HG03064 (cell line): ENCODE measurements around the gene MAN2C1.
"Not testable (repeated sequence)": the region's sequence is repeated elsewhere in the genome, so short reads cannot be mapped to it uniquely, and the experiment has no call there.

Experiments
- ATAC-seq: cut with Tn5 transposase; IDR thresholded peaks from one replicate; pipeline ENCODE4 v1.9.1; 2021; ENCODE audit warnings: low read depth; ENCODE audit not compliant: unreplicated experiment

Gene MAN2C1

DNA sequence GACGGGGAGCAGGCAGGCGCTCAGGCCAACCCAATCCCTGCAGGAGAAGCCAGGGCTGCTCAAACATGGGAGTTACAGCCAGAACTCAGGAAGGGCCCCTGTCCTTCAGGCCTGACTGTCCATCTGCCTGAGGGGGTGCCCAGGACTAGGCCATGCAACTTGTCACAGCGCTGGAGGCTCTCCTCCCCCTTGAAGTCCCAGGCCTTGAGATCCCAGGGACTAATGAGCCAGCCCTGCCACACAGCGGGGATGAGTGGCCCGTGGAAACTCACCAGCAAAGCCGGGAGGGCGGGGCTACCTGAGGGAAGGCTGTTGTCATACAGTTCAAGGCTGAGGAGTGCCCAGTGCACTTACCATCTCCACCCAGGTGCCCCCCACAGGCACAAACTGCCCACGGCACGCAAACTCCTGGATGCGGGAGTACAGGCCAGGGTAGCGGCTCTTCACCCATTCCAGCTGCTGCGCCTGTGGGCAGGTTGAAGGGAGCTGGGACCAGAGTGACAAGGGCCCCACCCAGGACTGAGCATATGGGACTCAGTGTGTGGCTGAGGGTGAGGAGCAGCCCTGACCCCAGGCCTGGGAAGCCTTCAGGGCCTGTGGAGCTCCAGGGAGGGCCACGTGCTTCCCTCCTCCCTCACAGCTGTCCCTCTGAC, 6.3 kb downstream of the MAN2C1 start:
- no peak for ATAC-seq

DNA sequence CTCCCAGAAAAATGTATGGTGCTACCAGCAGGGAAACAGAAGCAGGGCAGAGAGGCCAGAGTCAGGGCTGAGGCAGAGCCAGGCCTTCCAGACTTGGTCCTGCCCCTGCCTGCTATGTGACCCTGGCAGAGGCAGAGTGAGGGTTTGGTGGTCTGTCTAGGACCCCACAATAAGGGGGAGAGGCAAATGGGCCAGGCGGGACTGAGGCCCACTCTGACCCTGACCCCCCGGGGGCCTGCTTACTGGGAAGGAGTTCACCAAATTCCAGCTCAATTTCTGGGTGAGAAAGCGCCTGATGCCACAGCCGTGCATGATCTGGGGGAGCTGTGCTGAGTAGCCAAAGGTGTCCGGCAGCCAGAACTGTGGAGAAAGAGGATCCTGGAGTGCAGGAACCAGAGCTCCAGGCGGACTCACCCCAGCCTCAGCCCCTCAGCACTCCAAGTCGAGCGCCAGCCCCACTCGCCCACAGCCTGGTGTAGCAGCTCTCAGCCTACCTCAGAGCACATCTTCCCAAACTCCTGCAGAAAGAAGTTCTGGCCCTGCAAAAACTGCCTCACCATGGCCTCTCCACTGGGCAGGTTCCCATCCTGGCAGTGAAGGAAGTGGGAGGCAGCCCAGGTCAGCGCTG, 6.9 kb downstream of the MAN2C1 start:
- ATAC-seq = no peak

DNA sequence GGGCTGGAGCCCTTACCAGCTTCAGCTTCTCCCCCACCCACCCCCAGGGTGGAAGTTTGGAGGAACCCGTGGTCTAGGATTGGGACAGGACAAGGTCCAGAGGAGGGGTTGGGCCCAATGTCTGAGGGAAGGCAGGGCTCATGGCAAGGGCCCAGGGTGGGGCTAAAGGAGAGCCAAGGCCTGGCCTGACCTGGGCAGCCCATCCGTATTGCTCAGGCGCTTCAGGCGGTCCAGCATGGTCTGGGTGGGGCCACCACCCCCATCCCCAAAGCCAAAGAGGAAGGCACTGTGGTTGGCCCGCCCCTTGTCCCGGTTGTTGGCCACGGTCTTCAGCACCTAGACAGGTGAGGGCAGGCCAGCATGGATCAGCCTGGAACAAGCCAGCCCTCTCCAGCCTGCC, 7.6 kb downstream of the MAN2C1 start:
- no peak for ATAC-seq

DNA sequence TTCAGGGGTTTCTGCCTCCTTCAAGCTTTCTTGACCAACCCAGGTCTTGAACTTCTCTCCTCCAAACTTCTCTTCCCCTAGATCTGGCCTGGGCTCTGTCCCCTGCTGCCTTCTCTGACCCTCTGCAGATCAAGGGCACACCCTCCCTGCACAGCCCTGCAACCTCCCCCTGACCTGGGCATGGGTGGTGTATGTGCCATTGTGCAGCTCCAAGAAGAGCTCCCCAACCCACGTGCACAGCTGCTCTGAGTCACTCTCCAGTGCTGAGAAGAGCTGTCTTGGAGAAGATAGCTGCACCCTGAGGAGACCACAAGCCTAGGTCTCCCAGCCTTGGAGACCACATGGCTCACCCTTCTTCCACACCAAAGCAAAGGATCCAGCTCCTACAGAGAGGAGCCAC, 8.0 kb downstream of the MAN2C1 start:
- ATAC-seq = no peak

DNA sequence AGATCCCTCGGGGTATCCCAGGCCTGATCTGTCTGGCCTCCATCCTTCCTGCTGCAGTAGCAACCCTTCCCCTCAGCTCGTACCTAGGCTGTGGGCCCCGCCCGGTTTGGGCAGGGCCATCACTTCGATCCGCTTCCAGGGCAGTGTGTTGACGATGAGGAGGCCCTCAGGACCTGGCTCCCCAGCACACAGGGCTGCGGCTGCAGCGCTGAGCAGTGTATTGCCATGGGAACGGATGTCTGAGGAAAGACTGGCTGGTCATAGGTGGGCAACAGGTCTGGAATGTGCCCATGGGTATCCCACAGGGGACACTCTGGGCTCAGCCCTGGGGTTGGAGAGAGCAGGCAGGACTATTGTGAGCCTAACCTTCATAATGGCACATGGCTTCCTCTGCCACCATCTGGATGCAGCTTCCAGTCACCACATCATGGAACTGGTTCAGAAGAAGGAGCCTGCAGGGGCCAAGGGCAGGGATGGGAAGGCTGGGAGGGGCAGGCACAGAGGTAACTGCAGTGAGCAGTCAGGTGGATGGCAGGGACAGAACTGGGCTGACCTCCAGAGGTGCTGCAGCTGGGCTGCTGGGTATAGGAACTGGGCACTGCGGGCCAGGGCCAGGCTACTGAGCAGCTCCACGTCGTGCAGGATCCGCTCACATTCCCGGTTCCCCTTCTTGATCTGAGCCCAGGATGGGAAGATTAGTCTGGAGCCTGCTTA, 8.7 kb downstream of the MAN2C1 start:
- no peak for ATAC-seq

DNA sequence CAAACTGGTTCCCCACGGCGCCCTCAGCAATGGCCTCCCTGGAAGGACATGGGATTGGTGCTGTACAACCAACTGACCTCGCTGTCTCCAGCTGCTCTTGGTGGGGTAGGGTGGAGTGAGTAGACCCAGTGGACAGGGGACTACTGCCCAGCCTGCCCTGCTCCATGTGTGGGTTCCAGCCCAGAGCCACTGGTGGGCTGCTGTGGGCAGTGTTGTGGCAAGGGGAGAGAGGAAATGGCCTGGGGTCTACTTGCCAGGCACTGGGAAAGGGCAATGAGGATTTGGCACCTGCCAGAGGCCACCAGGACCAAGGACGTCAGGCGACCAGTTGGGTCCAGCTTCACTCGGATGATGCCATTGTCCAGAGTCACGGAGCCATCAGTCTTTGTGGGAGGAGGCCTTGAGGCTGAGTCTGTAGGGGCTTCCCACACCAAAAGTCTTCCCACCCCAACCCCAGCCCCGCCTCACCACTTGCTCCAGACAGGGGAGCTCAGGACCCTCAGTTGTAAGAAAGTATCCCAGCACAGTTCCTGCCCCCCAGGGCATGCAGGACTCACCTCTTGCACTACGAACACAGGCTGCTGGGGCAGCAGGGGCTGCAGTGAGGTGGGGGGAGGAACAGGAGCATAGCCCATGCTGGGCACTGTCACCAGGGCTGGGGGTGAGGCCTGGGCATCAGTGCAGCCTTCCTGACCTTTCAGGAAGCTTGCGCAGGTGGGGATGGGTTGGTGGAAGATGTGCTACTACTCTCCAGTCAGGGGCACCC, 9.5 kb downstream of the MAN2C1 start:
- ATAC-seq = no peak

DNA sequence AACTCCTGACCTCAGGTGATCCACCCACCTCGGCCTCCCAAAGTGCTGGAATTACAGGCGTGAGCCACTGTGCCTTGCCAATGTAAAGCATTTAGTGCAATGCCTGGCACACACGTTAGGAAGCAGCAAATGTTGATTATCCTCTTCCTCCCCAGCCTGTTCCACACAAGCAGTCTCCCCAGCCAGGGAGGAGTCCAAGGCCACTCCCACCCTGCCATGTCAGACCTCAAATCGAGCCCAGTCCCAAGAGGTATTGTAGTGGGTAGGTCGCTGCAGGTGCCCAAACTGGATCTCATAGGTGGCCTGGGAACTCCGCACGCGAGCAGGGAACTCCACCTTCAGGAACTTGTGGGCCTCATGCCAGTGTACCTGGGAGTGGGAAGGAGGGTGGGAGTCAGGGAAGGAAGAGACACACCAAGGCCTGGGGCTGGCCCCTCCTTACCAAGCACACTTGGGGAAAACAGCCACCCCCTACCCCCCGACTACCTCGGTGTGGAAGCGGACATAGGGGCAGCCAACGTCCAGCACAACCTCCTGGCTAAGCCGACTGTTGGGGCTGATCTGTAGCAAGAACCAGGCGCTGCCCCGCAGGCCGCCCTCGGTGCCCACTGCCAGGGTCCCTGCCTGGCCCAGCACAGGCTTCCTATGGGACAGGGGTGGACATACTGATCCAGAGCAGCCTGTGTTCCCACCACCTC, 10.3 kb downstream of the MAN2C1 start:
- no peak for ATAC-seq

DNA sequence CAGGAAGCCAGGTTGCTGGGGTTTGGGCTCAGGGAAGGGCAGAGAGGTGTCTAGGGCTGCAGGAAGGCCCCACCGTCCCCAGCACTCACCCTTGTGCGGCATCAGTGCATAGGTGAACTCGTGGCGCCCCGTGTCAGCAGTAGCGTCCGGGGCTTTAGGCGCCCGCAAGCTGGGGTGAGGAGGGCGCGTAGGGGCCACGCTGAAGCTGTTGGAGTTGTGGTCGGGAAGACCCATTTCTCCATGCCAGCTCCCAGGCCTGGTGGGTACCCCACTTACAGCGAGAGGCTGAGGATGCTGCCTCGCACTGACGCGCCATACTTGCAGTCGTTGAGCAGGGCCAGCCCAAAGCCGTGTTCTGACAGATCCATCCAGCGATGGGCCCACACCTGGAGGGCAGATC, 11.9 kb downstream of the MAN2C1 start:
- ATAC-seq = no peak

DNA sequence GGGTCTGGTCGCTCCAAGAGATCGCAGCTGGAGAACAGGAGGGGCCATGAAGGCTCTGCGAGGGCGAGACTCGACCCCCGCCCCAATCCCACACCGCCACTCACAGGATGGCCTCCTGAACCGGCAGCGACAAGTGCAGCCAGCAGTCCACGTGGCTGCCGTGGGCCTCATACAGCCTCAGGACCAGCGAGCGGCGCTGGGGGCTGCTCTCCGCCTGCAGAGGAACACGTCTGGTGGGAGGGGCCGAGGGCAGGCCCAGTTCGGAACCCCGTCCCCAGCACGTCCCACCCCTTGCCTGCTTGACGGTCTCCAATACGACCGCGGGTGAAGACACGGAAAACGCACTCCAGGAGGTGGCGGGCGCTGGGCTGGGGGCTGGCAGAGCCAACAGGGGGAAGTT, 12.4 kb downstream of the MAN2C1 start:
- ATAC-seq = no peak

DNA sequence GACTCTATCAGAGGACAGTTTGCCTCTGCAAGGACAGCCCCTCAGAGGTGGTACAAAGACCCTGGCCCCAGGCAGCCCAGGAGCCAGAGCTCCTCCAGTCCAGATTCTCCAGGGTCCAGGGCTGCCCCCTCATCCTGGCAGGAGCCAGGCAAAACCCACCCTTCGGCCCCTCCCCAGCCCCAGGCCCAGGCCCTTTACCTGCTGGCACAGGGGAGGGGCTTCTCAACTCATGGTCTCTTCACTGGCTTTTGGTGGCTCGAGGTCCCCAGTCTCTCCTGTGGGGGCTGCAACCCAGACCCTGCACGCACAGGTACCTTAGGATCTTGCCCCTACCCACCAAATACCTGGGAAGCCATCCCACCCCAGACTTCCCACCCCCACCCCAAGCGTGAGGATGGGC, 13.0 kb downstream of the MAN2C1 start:
- no peak for ATAC-seq

DNA sequence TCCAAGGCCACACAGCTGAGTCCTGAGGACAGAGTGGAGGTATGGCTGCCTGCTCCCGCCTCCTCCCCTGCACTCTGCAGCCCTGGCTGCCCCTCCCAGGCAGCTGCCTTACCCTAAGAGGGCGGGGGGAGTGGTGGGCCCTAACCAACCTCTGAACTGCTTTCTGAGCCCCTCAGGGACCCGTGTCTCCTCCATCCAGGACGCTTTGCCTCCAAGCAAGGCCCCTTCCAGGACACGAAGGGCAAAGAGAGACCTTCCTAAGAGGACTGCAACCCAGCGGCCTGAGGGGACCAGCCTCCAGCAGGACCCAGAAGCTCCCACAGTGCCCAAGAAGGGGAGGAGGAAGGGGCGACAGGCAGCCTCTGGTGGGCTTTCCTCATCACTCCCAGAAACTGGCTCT, 14.0 kb downstream of the MAN2C1 start:
- ATAC-seq = no peak

DNA sequence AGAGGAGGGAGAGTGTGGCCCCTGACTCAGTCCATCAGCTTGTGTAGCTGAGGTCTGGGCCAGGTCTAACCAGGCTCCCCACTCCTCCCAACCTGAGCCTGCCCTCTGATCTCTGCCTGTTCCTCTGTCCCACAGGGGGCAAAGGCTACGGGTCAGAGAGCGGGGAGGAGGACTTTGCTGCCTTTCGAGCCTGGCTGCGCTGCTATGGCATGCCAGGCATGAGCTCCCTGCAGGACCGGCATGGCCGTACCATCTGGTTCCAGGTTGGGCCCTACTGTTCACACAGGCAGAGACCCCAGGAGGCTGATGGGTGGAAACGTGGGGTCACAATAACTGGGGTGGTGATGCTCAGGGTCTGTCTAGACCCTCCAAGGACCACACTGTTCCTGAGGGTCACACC, 14.8 kb downstream of the MAN2C1 start:
- ATAC-seq = no peak

DNA sequence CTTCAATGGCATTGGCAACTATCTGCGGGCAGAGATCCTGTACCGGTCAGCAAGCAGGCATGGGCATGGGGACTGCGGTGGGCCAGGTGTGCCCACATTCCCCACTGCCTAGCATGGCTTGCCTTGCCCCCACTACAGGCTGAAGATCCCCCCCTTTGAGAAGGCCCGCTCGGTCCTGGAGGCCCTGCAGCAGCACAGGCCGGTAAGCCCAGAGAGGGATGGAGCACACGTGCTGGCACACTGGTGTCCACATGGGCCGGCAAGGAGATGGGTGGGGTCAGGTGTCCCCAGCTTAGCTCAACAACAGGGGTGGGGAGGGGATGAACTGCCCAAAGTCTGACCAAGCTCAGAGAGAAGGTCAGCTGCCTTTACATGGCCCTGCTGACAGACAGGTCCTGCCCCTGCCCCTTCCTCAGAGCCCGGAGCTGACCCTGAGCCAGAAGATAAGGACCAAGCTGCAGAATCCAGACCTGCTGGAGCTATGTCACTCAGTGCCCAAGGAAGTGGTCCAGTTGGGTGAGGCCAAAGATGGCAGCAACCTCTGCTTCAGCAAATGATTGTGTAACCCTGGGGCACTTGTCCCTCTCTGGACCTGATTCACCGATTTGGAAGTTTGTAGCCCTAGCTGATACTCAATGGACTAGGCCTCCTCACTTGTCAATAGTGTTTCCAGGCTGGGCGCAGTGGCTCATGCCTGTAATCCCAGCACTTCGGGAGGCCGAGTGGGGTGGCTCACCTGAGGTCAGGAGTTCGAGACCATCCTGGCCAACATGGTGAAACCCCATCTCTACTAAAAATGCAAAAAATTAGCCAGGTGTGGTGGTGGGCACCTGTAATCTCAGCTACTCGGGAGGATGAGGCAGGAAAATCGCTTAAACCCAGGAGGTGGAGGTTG, 16.0 kb downstream of the MAN2C1 start:
- no peak for ATAC-seq

DNA sequence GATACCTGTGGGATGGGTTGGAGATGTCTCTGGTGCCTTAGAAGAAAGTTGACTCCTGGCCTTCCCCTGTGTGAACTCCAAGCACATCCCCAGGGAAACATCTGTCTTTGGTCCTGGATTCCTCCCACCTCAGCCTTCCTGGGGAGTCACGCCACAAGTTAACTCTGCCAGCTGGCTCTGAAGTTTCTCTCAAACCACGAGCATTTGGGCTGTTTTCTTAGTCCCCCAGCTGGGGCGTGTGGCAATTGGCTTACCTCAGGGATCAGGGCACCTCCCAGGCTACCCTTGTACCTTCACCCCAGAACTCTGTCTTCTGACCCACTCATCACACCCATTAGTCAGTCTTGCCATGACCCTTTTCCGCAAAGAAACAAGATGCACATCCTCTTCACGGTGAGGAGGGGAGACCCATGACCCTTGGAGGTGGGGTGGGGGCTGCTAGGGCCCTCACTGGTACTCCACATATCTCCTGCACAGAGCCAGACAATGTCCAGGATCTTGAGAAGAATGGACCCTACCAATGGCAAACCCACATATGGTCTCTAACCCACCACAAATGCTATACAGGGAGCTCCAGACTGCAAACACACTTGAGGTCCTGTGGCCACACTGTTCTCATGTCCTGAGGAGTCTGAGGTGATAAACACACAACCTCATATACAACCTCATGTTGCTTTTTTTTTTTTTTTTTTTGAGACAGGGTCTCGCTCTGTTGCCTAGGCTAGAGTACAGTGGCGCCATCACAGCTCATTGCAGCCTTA, 17.6 kb downstream of the MAN2C1 start:
- ATAC-seq = no peak

DNA sequence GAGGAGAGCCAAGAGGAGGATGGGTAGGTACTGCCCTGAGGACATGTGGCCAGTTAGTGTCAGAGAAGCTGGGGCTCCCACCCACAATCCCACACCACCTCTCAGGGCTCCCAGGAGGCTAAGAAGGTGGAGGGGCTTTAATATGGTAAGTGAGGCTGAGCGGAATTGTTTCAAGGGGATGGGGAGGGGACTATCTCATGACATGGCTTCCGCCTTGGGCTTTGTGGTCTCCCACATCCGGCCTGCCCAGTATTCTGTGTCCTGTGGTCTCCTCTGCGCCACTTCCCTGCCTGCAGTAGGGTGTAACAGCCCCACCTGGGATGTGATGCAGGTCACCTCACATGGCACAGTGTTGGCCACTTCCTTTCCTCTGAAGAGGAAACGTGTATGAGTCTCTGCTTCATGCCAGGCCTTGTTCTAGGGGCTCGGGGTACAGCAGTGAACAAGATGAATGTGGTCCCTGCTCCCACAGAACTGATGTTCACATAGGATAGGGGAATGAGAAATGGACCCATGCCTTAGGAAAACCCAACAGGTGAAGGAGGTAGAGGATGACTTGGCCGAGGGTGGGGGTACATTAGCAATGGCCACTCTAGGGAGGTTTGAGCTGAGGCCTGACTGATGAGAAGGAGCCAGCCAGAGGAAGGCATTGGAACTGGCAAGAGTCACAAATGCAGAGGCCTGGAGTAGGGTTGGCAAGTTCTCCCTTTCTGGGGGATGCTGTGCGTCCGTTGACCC, 18.4 kb downstream of the MAN2C1 start:
- ATAC-seq = no peak

DNA sequence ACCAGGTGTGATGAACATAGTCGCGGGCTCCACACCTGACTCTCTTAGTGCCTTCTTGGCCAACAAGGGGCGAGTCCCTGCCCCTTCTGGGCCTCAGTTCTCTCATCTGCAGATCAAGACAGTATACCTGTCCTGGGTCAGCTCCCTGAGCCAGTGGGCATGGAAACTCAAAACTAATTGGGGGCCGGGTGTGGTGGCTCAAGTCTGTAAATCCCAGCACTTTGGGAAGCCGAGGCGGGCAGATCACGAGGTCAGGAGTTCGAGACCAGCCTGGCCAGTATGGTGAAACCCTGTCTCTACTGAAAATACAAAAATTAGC, 19.1 kb downstream of the MAN2C1 start:
- ATAC-seq = not testable (repeated sequence)

DNA sequence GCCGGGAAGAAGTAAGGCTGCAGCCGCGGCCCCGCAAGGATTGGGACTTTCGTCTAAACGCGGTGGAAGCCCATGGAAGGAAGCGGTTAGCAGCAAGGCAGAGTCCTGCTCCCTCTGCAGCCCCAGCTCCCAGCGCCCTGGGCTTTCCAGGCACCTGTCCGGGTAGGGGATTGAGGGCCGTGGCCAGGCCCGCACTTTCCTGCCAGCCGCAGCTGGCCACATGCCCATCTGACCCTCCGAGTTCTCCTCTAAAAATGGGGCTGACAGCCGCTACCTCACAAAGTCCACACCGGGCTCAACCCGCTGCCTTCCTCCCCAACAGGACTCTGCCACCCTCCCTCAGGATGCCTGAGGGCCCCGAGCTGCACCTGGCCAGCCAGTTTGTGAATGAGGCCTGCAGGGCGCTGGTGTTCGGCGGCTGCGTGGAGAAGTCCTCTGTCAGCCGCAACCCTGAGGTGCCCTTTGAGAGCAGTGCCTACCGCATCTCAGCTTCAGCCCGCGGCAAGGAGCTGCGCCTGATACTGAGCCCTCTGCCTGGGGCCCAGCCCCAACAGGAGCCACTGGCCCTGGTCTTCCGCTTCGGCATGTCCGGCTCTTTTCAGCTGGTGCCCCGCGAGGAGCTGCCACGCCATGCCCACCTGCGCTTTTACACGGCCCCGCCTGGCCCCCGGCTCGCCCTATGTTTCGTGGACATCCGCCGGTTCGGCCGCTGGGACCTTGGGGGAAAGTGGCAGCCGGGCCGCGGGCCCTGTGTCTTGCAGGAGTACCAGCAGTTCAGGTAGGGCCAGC, 19.7 kb downstream of the MAN2C1 start:
- ATAC-seq = no peak
